Common myeloid progenitor, CD34-positive (primary cell): ENCODE data around the gene CBLIF.

Source experiments
- CTCF ChIA-PET: fragments of 350-600 bp; sonication (Branson Sonifier 250); formaldehyde crosslinking; loops from one replicate; lab custom pipeline; 2021; ENCODE audit warnings: antibody characterized with exemption; lab: Charles Lee
- POLR2A ChIA-PET: fragments of 350-600 bp; sonication (Branson Sonifier 250); formaldehyde crosslinking; loops from one replicate; lab custom pipeline; 2021; ENCODE audit warnings: antibody characterized with exemption; lab: Charles Lee
- DNase-seq, 3 donors: peaks; one replicate each; pipeline versions ENCODE4 v3.0.0 to v3.0.0-alpha.2; 2013
- H3K27ac ChIP-seq, 2 experiments: 1 replicate in 1 of 2; 2 replicates in 1 of 2; pipeline ENCODE4 v1.7.0; 2013; ENCODE audit warnings: inconsistent platforms in 2 of 2, low read length in 2 of 2, mild to moderate bottlenecking in 2 of 2, low read depth in 1 of 2, moderate library complexity in 1 of 2; ENCODE audit not compliant: severe bottlenecking in 2 of 2, insufficient read depth in 1 of 2, poor library complexity in 1 of 2
- H3K27me3 ChIP-seq, 5 experiments: replicated peaks in 2 of 5; 1 replicate in 3 of 5; 2 replicates in 2 of 5; pipeline versions ENCODE4 v1.6.1 to v1.7.0; 2013; ENCODE audit warnings: low read length in 4 of 5, mild to moderate bottlenecking in 2 of 5, moderate library complexity in 2 of 5, inconsistent platforms in 1 of 5; ENCODE audit not compliant: insufficient read depth in 5 of 5, control insufficient read depth in 4 of 5
- H3K36me3 ChIP-seq, 4 experiments: 1 replicate in 2 of 4; 2 replicates in 2 of 4; pipeline versions ENCODE4 v1.6.1 to v1.7.0; 2013; ENCODE audit warnings: low read length in 3 of 4, control low read depth in 1 of 4, mild to moderate bottlenecking in 1 of 4; ENCODE audit not compliant: control insufficient read depth in 4 of 4, insufficient read depth in 4 of 4
- H3K4me1 ChIP-seq, 4 experiments: 1 replicate in 3 of 4; 2 replicates in 1 of 4; pipeline versions ENCODE4 v1.6.1 to v1.7.1; 2013; ENCODE audit warnings: low read length in 3 of 4, mild to moderate bottlenecking in 3 of 4, control low read depth in 1 of 4, inconsistent platforms in 1 of 4, moderate library complexity in 1 of 4; ENCODE audit not compliant: control insufficient read depth in 4 of 4, insufficient read depth in 4 of 4; ENCODE audit errors: control extremely low read depth in 1 of 4
- H3K4me3 ChIP-seq, 7 experiments: 1 replicate in 4 of 7; 2 replicates in 3 of 7; pipeline versions ENCODE4 v1.5.1 to v1.7.0; 2013; ENCODE audit warnings: mild to moderate bottlenecking in 7 of 7, low read length in 6 of 7, moderate library complexity in 6 of 7, inconsistent platforms in 2 of 7, low read depth in 2 of 7, control low read depth in 1 of 7; ENCODE audit not compliant: insufficient read depth in 4 of 7, control insufficient read depth in 1 of 7; ENCODE audit errors: extremely low read depth in 1 of 7
- H3K9me3 ChIP-seq, 5 experiments: 1 replicate in 4 of 5; 2 replicates in 1 of 5; pipeline versions ENCODE4 v1.6.1 to v1.7.1; 2013; ENCODE audit warnings: low read length in 4 of 5, mild to moderate bottlenecking in 2 of 5, inconsistent platforms in 1 of 5, low read depth in 1 of 5, moderate library complexity in 1 of 5; ENCODE audit not compliant: control insufficient read depth in 4 of 5, insufficient read depth in 2 of 5; ENCODE audit errors: control extremely low read depth in 1 of 5
- WGBS: methylation state at CpG from one replicate; pipeline ENCODE4 v1.1.5; 2013; ENCODE audit not compliant: insufficient coverage; 5-methylcytosine and 5-hydroxymethylcytosine counted together

Gene CBLIF

DNA sequence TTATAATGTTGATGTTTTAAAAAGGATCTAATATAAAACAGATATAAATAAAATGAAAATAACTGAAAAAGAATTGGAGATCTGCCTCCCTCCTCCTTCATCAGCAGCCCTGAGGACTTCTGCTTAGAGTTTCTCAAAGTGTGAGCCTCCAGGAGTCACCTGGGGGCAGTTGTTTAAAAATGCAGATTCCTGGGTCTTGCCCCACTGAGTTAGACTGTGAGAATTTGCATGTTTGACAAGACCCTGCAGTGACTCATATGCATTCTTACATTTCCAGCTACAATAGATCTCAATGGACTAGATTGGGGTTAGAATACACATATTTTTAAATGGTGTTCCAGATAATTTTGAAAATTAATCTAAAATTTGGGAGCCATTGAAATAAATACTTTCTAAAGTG is 32.5 kb upstream of the CBLIF start:
- Histone ChIP-seq H3K4me1 (no peaks in the 10 kb centered on the region), H3K27ac (no peak overlapping the region), H3K36me3 (no peaks in the 10 kb centered on the region), H3K27me3 (no peaks in the 10 kb centered on the region), H3K4me3 (no peak overlapping the region), H3K9me3 (no peaks in the 10 kb centered on the region)
- DNase-seq, result no peak
- CTCF ChIA-PET, result no interaction called here
- POLR2A ChIA-PET, result no interaction called here

DNA sequence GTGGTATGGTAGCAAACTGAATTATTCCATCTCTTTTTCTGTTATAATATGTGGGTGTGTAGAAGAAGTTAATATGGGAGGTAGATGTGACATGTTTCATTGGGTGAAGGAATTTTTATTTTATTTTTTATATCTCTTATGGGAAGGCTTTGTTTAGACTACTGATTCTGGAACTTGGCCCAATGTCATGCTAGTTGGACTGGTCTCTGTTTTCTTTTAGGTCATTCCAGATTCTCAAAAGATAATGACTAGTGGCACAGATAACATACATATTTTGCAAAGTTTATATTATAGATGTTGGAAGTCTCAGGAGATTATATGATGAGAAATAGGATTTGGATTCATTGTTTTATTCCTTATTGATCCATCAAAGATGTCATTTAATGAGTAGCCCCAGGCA is 32.0 kb upstream of the CBLIF start:
- Histone ChIP-seq H3K27me3 (no peaks in the 10 kb centered on the region), H3K4me3 (no peak overlapping the region), H3K4me1 (no peaks in the 10 kb centered on the region), H3K36me3 (no peaks in the 10 kb centered on the region), H3K9me3 (no peaks in the 10 kb centered on the region), H3K27ac (no peak overlapping the region)
- ChIA-PET POLR2A (no interaction called here), CTCF (no interaction called here)
- DNase-seq, result no peak

DNA sequence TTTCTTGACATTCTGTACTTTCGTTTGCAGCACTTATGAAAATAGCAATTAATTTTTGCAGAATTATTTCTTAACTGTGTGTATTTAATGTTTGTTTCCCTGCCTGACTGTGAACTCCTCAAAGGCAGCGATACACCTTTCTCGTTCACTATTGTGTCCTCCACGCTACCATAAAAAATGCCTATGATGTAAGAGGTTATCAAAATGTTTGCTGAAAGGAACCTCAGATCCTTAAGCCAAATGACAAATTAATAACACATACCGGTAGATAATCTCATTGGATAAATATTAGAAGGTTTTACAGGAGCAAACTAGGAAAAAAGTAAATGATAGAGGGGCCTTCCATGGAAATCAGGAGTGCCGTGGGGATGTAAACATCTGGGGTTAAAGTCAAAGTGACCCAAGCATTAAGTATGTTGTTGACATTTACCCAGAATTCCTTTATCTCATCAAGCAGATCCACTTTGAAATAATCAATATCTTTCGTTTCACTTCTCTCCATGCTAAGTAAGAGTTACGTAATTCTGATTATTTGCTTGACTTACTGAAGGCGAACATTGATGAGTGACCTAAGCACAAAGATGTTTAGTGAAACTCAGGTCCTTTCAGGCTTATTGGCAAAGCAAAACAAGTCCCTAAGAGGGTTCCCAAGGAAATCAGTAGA is 30.7 kb upstream of the CBLIF start:
- Histone ChIP-seq H3K27ac (no peak overlapping the region), H3K36me3 (no peaks in the 10 kb centered on the region), H3K4me3 (no peak overlapping the region), H3K9me3 (peaks cover 0 to 3% (median 0%) of the 10 kb centered on the region in 5 experiments), H3K27me3 (no peaks in the 10 kb centered on the region), H3K4me1 (no peaks in the 10 kb centered on the region)
- DNase-seq, result no peak
- WGBS, result 93% methylated on average over 2 of the region's 9 CpGs
- ChIA-PET POLR2A (interaction anchor here (0.5 kb wide), 1 partner anchor 314 kb away, joined by 3 read pairs; no protein-coding TSS in a partner anchor), CTCF (no interaction called here)

DNA sequence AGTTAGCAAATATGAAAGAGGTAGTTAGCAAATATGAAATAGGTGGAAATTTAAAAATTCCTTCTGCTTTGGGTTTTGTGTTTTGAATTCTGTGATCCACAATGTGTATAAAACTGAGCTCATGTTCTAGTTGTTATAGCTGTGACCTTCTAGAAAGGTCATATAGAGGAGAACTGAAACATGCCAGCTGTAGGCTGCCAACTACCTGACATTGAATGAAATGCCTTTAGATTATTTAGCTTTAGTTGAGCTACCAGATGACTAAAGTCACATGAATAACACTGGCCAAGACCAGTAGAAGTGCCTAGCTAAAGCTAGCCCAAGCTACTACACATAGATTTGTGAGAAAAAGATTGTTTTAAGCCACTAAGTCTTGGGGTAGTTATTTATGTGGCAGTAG is 26.8 kb upstream of the CBLIF start:
- Histone ChIP-seq H3K9me3 (peaks cover 0 to 6% (median 3%) of the 10 kb centered on the region in 5 experiments), H3K36me3 (no peaks in the 10 kb centered on the region), H3K4me1 (no peaks in the 10 kb centered on the region), H3K27ac (no peak overlapping the region), H3K27me3 (no peaks in the 10 kb centered on the region), H3K4me3 (no peak overlapping the region)
- DNase-seq, result no peak
- CTCF ChIA-PET, result interaction anchor here (0.7 to 1.0 kb wide), 2 partner anchors 11 to 22 kb away, joined by 3 read pairs; no protein-coding TSS in a partner anchor
- POLR2A ChIA-PET, result no interaction called here

DNA sequence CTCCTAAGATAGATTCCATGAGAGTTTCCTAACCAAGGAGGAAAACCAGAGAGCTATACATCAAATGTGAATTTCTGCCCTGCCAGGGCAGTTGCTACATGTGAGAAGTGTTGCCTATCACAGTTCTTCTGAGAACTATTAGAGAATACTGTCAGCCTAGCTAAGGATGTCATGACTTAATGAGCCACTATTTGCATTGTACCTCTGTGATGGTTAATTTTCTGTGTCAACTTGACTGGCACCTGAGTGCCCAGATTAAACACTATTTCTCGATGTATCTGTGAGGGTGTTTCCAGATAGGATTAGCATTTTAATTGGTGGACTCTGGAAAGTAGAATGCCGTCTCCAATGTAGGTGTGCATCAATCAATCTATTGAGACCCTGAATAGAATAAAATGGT is 22.6 kb upstream of the CBLIF start:
- H3K27me3 ChIP-seq, result no peaks in the 10 kb centered on the region
- DNase-seq, result no peak
- WGBS, result 89% methylated on average over 1 of the region's 2 CpGs
- H3K9me3 ChIP-seq, result peaks cover 0 to 6% (median 3%) of the 10 kb centered on the region in 5 experiments
- CTCF ChIA-PET, result no interaction called here
- H3K27ac ChIP-seq, result no peak overlapping the region
- peaks cover 0 to 7% (median 0%) of the 10 kb centered on the region in 4 experiments for H3K4me1 ChIP-seq
- no peaks in the 10 kb centered on the region for H3K36me3 ChIP-seq
- POLR2A ChIA-PET, result no interaction called here
- H3K4me3 ChIP-seq, result no peak overlapping the region

DNA sequence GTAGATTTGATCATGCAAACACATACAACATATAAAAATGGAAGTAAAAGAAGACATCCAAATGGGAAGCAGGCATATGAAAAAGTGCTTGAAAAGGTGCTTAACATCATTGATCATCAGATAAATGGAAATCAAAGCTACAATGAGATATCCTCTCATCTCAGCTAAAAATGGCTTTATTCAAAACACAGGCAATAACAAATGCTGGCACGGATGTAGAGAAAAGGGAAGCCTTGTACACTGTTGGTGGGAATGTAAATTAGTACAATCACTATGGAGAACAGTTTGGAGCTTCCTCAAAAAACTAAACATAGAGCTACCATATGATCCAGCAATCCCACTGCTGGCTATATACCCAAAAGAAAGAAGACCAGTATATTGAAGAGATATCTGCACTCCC is 21.5 kb upstream of the CBLIF start:
- ChIA-PET POLR2A (no interaction called here), CTCF (interaction anchor here (0.6 kb wide), 1 partner anchor 52 kb away, joined by 3 read pairs; no protein-coding TSS in a partner anchor)
- H3K36me3 ChIP-seq, result no peaks in the 10 kb centered on the region
- no peaks in the 10 kb centered on the region for H3K27me3 ChIP-seq
- no peak overlapping the region for H3K4me3 ChIP-seq
- WGBS, result no CpG with 5 or more reads among the region's 1 CpG
- H3K9me3 ChIP-seq, result peaks cover 0 to 6% (median 0%) of the 10 kb centered on the region in 5 experiments
- DNase-seq, result no peak
- H3K4me1 ChIP-seq, result peaks cover 0 to 7% (median 0%) of the 10 kb centered on the region in 4 experiments
- no peak overlapping the region for H3K27ac ChIP-seq

DNA sequence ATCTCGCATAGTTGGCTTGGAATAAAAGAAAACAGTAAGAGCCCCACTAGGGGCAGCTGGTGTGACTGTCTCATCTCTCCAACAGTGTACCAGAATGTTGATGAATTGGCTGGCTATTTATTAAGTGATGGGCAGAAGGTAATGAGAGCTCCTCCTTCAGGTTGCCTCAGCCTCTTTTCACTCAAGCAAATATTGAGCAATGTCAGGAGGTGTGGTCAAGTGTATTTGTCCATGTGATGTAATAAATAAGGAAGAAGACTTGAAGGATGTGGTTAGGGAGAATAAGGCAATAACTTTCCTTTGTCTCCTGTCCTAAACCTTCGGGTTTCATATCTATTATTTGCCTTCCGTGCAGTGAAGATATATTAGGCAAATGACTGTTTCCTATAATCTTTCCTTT is 21.1 kb upstream of the CBLIF start, which contains the start of gene TCN1:
TCN1 (minus strand) TSS at position 91 of the 400 bp plus-strand sequence; CDS start at position 74, 17 bp downstream.
- CTCF ChIA-PET, result interaction anchor here (0.6 kb wide), 1 partner anchor 53 kb away, joined by 3 read pairs; no protein-coding TSS in a partner anchor
- WGBS, result 100% methylated on average over 1 of the region's 3 CpGs
- no peaks in the 10 kb centered on the region for H3K27me3 ChIP-seq
- peak; percentile 15 to 53 (median 37) for DNase-seq
- no peaks in the 10 kb centered on the region for H3K36me3 ChIP-seq
- H3K4me1 ChIP-seq, result peaks cover 0 to 7% (median 0%) of the 10 kb centered on the region in 4 experiments
- no peak within 1 kb of the TSS for H3K4me3 ChIP-seq
- peaks cover 0 to 6% (median 0%) of the 10 kb centered on the region in 5 experiments for H3K9me3 ChIP-seq
- no peak within 1 kb of the TSS for H3K27ac ChIP-seq
- POLR2A ChIA-PET, result no interaction called here
